Neural cell (in vitro differentiated cells): Measurements from ENCODE around the gene GDF7.

Experiments used
- EZH2 ChIP-seq: fragments of 200-600, 300-800 bp; shearing (Covaris generic), sonication (generic); IDR thresholded peaks from 2 replicates; pipeline ENCODE4 v1.6.1; 2014; ENCODE audit warnings: antibody characterized with exemption, low read length, borderline replicate concordance, mild to moderate bottlenecking; ENCODE audit not compliant: insufficient read depth, poor library complexity, severe bottlenecking
- MXI1 ChIP-seq: fragments of 450-650 bp; conservative IDR thresholded peaks from 2 replicates; pipeline ENCODE4 v1.6.1; 2014; ENCODE audit warnings: antibody characterized with exemption, mild to moderate bottlenecking; ENCODE audit not compliant: poor library complexity, severe bottlenecking
- RAD21 ChIP-seq: fragments of 450-650 bp; conservative IDR thresholded peaks from 2 replicates; pipeline ENCODE4 v1.6.1; 2014; ENCODE audit warnings: antibody characterized with exemption, mild to moderate bottlenecking, moderate library complexity
- TF ChIP-seq, protein P1 (sequence below): fragments of 450-650 bp; IDR thresholded peaks from 2 replicates; pipeline ENCODE4 v1.5.1; 2014; ENCODE audit warnings: antibody characterized with exemption, mild to moderate bottlenecking, moderate library complexity; ENCODE audit not compliant: poor library complexity, severe bottlenecking

DNA sequence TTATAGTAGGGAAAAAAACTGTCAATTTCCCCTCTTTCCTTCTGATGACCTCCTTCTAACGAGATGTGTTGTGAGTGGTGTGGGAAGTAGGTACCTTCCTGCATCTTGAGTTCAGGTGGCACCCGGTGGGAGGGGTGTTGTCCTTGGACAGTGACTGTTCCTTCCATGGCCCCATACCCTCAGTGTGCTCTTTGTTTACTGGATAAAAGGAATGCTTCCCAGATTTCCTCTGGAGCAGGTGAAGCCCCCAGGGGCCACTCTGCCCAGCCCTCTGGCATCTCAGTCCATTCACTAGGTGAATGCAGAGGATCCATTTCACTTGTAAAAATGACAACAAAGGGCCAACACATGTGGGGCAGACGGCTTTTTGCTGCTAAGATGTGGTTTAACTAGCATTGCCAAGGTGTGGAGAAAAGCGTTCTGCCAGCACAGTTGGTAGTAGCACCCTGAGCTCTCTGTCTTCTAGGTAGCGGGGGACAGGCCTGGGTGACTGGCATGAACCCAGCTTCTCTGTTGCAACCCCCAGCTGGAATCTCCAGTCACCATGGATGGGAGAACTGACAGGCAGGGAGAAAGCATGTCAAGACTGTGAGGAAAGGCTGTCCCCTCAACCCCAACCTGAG, 6.9 kb downstream of the GDF7 start:
- TF ChIP-seq, protein P1, sequence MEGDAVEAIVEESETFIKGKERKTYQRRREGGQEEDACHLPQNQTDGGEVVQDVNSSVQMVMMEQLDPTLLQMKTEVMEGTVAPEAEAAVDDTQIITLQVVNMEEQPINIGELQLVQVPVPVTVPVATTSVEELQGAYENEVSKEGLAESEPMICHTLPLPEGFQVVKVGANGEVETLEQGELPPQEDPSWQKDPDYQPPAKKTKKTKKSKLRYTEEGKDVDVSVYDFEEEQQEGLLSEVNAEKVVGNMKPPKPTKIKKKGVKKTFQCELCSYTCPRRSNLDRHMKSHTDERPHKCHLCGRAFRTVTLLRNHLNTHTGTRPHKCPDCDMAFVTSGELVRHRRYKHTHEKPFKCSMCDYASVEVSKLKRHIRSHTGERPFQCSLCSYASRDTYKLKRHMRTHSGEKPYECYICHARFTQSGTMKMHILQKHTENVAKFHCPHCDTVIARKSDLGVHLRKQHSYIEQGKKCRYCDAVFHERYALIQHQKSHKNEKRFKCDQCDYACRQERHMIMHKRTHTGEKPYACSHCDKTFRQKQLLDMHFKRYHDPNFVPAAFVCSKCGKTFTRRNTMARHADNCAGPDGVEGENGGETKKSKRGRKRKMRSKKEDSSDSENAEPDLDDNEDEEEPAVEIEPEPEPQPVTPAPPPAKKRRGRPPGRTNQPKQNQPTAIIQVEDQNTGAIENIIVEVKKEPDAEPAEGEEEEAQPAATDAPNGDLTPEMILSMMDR: no peak
- TF ChIP-seq EZH2 (no peak), MXI1 (no peak), RAD21 (no peak)
